ENCODE results near the gene RHOB.
"Not testable (repeated sequence)": the region's sequence is repeated elsewhere in the genome, so short reads cannot be mapped to it uniquely, and the experiment has no call there.

The RHOB gene

DNA sequence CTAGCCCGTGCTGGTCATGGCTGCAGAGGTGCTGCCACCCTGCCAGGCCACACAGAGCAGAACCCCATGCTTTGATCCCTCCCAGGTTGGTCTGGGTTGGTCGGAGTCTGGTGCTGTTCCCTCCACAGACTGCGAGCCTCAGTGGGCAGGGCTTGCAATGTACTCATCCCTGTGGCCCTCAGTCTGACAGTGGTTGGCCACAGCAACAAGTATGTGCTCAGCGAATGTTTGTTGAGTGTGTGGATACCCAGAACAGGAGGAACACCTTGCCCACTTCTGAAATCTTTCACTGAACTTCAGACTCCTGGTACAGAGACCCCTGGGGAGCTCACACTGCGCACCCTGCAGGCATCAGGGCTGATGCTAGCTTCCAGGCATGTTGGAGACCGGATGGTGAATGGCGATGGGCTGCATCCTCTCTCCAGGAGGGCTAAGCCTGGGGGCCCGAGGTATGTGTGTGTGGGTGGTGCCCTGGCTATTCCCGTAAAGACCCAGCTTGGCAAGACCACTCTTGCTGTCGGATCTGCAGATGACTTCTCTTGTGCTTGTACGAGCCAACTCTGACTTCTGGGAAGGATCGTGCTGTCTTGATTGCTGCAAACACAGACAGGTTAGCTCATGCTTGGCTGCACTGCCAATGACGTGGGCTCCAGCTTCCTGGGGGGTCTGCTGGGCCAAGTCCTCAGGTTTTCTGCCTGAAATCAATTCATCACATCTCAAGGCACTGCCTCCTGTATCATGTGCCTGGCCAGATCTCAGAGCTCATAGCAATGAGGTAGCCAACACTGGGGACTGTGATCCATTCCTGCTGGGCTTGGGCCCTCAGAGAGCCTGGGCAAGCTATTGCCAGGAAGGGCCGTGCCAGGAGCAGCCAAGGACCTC is 43.7 kb downstream of the RHOB start:
- DNase-seq (ENCODE audit: low read depth in 2 of 2): peak in 1 of 2 experiments; percentile 29

DNA sequence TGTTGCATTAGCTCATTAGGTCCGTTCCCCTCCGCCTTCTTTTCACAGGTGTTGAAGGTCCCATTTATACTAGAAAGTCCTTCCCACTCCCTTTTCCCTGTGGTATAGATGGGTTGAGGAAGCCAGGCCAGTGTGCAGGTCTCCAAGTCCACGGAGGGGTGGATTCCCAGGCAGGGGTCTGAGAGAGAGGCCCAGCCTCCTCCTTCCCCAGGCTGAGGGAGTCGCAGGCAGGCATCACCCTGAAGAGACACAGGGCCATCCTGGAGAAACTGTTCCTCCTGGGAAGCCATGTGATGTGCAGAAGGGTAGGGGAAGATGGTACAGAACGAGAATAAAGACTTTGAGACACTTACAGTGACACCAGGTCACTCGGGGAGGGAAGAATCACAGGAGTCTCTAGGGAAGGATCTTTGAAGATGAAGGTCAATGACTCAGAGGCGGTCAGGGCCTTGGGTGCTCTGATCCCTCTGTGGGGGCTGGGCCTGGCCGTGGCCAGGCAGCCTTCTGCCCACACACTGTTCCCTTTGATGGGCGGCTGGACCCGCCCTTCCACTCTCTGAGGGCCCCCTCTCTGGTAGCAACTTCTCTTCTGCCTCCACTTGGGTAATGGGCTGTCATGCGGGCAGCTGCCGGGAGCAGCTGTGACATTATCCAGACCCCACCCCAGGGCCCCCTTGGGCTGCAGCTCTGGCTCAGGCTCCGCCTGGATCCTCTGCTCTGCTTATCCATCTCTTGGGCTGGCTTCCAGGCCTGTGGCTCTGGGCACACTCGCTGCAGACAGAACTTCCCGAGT is 45.1 kb downstream of the RHOB start:
- no peak for DNase-seq (ENCODE audit: low read depth in 2 of 2)

DNA sequence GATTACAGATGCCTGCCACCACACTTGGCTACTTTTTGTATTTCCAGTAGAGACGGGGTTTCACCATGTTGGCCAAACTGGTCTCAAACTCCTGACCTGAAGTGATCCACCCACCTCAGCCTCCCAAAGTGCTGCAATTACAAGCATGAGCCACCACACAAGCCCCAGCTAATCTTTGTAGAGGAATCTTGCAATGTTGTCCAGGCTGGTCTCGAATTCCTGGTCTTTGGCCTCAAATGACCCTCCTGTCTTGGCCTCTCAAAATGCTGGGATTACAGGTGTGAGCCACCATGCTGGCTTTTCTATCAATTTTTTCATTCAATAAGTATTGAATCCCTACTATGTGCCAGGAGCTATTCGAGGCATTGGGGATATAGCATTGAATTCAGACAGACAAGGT is 46.2 kb downstream of the RHOB start:
- not testable (repeated sequence) for DNase-seq (ENCODE audit: low read depth in 2 of 2)

DNA sequence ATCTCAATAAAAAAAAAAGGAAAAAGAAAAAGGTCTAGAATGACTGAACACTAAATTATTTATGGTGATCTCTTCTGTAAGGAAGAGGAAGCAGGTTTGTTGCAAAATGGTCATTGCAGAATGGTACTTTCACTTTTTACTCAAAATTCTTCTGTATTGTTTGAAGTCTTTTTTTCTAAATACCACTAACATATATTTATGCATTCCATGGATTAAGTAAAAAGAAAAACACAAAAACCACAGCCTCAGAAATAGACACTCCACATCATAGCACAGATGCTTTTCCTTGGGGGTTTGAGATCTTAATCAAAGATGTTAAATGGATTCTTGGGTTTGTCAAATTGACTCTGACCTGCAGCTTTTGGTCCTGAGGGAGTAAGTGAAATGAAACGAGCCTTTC is 47.4 kb downstream of the RHOB start:
- DNase-seq (ENCODE audit: low read depth in 2 of 2): peak; percentile 56 to 67

DNA sequence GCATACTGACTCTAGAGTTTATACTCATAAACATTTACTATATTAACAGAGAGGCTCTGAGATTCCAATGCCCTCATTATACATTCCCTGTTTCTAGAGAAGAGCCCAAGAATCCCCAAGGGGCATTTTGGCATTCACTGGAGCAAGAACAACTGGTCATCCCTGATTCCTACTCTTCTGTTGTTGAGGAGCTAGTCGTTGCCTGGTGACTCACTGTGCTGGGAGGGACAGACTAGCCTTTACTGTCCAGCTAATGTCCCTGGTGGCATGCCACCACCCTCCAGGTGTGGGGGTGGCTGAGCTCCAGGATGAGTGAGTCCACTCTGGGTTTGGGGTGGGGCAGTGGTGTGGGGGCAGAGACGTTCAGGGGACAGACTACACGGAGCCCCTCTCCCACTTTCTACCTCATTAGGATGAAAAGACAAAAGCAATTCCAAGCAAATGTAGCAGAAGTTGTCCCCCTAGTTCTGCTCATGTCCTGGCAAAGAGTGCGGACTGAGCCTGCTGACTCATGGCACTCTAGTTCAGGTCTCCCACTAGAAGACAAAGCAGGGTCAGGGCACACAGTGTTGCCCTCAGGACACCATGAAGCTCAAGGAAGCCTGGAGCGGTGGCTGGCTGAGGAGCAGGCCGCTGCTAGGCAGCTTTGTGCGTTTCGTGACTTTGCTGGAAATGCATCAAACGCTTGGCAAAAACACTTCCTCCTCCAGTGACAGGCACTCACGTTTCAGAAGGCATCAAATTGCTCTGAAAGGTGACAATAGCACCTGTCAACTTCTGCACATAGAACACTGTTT is 49.4 kb downstream of the RHOB start:
- DNase-seq (ENCODE audit: low read depth in 2 of 2): no peak

DNA sequence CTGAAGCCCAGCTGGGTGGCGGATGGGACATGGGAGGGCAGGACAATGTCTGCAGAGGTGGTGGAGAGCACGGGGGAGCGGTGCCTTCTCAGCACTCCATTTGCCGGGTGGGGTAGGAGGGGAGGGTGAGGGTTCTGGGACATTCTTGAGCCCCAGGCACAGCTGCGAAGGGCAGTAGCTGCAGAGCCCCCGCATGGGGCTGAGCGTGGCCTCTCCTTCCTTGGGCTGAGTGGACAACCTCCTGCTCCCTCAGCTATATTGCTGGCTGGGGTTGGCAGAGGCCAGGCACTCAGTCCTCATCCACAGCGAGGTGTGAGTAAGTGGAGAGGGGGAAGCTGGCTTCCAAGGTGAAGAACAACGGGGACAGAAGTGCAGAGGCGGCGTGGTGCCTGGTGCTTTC is 50.1 kb downstream of the RHOB start:
- no peak for DNase-seq (ENCODE audit: low read depth in 2 of 2)
